ENCODE measurements around the gene CXCL12. TPM values are rescaled to one million over a fixed set of nuclear protein-coding genes. Genes with fewer than 3 reads are reported as not detected.

Gene CXCL12
- total RNA-seq, 1 experiment from 2014 or later = 0.82 TPM

GRCh38 chr10:44424298-44424697 is 39.4 kb upstream of the CXCL12 start:
- ChIA-PET CTCF (no interaction called here), POLR2A (no interaction called here)
- TF ChIP-seq, protein P1, sequence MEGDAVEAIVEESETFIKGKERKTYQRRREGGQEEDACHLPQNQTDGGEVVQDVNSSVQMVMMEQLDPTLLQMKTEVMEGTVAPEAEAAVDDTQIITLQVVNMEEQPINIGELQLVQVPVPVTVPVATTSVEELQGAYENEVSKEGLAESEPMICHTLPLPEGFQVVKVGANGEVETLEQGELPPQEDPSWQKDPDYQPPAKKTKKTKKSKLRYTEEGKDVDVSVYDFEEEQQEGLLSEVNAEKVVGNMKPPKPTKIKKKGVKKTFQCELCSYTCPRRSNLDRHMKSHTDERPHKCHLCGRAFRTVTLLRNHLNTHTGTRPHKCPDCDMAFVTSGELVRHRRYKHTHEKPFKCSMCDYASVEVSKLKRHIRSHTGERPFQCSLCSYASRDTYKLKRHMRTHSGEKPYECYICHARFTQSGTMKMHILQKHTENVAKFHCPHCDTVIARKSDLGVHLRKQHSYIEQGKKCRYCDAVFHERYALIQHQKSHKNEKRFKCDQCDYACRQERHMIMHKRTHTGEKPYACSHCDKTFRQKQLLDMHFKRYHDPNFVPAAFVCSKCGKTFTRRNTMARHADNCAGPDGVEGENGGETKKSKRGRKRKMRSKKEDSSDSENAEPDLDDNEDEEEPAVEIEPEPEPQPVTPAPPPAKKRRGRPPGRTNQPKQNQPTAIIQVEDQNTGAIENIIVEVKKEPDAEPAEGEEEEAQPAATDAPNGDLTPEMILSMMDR (IDR thresholded peaks at IDR 0.05) = no peak
- TF ChIP-seq POLR2AphosphoS5 (IDR thresholded peaks at IDR 0.05; ENCODE audit: low read depth, low read length) (no peak), TCF7L2 (IDR thresholded peaks at IDR 0.05; ENCODE audit: low read depth, low read length) (no peak), SIN3A (IDR thresholded peaks at IDR 0.05; ENCODE audit: borderline replicate concordance, insufficient read depth, low read depth, low read length) (no peak)
- TF ChIP-seq, protein P2, sequence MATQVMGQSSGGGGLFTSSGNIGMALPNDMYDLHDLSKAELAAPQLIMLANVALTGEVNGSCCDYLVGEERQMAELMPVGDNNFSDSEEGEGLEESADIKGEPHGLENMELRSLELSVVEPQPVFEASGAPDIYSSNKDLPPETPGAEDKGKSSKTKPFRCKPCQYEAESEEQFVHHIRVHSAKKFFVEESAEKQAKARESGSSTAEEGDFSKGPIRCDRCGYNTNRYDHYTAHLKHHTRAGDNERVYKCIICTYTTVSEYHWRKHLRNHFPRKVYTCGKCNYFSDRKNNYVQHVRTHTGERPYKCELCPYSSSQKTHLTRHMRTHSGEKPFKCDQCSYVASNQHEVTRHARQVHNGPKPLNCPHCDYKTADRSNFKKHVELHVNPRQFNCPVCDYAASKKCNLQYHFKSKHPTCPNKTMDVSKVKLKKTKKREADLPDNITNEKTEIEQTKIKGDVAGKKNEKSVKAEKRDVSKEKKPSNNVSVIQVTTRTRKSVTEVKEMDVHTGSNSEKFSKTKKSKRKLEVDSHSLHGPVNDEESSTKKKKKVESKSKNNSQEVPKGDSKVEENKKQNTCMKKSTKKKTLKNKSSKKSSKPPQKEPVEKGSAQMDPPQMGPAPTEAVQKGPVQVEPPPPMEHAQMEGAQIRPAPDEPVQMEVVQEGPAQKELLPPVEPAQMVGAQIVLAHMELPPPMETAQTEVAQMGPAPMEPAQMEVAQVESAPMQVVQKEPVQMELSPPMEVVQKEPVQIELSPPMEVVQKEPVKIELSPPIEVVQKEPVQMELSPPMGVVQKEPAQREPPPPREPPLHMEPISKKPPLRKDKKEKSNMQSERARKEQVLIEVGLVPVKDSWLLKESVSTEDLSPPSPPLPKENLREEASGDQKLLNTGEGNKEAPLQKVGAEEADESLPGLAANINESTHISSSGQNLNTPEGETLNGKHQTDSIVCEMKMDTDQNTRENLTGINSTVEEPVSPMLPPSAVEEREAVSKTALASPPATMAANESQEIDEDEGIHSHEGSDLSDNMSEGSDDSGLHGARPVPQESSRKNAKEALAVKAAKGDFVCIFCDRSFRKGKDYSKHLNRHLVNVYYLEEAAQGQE (IDR thresholded peaks at IDR 0.05; ENCODE audit: insufficient read depth in 1 of 2, low read depth in 2 of 2, low read length in 1 of 2) = no peak
- BruUV-seq (replicated peaks) = no TSS peak
- DNase-seq (ENCODE audit: low read depth, low spot score) = no peak
- Histone ChIP-seq H3K9me3 (ENCODE audit: control insufficient read depth, insufficient read depth, low read depth, low read length) (no peaks in the 10 kb centered on the region), H3K4me3 (ENCODE audit: low read depth in 2 of 2, low read length in 2 of 2) (no peak overlapping the region), H3K4me1 (ENCODE audit: control insufficient read depth, insufficient read depth, low read length) (no peaks in the 10 kb centered on the region), H3K36me3 (ENCODE audit: control insufficient read depth, insufficient read depth, low read length) (no peaks in the 10 kb centered on the region), H3K27ac (ENCODE audit: low read length) (no peak overlapping the region), H3K27me3 (ENCODE audit: control insufficient read depth, insufficient read depth, low read length) (no peaks in the 10 kb centered on the region)
- intact Hi-C loops (cut with micrococcal nuclease; ENCODE audit: unreplicated experiment) (no loop called here), in situ Hi-C loops (cut with HindIII; ENCODE audit: low pct_unique_long_range_greater_than_20kb, low sequenced_read_pairs) (no loop called here)
- no peak for ATAC-seq

DNA sequence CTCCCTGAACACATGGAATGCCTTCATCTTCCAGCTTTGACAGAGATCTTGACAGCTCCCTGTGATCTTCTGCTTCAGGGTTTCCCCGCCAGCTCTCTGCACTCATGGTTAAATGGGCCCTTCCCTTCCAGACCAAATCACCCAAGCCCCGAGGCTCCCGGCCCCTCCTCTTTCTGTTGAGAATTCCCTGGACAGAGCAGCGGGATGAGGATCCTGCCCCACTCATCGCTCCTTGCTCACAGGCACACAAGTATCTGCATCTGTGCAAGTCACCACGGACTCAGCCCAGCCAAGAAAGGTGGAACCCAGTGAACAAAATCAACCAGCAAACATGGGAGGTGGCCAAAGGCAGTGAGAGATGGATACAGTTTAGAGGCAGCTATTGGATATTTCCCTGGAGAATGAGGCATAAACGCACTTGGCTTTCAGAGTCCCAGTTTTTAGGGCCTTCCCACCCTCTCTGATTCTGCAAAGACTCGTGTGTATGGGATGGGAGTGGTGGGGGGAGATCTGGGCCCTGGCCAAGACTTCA is 37.7 kb upstream of the CXCL12 start:
- POLR2A ChIA-PET = no interaction called here
- CTCF ChIA-PET = no interaction called here
- Histone ChIP-seq H3K27ac (ENCODE audit: low read length) (no peak overlapping the region), H3K4me1 (ENCODE audit: control insufficient read depth, insufficient read depth, low read length) (no peaks in the 10 kb centered on the region), H3K27me3 (ENCODE audit: control insufficient read depth, insufficient read depth, low read length) (no peaks in the 10 kb centered on the region), H3K4me3 (ENCODE audit: low read depth in 2 of 2, low read length in 2 of 2) (no peak overlapping the region), H3K36me3 (ENCODE audit: control insufficient read depth, insufficient read depth, low read length) (no peaks in the 10 kb centered on the region), H3K9me3 (ENCODE audit: control insufficient read depth, insufficient read depth, low read depth, low read length) (no peaks in the 10 kb centered on the region)
- no peak for ATAC-seq
- no peak for DNase-seq (ENCODE audit: low read depth, low spot score)
- TF ChIP-seq, protein P2 (IDR thresholded peaks at IDR 0.05; ENCODE audit: insufficient read depth in 1 of 2, low read depth in 2 of 2, low read length in 1 of 2) = no peak
- TF ChIP-seq SIN3A (IDR thresholded peaks at IDR 0.05; ENCODE audit: borderline replicate concordance, insufficient read depth, low read depth, low read length) (no peak), TCF7L2 (IDR thresholded peaks at IDR 0.05; ENCODE audit: low read depth, low read length) (no peak), POLR2AphosphoS5 (IDR thresholded peaks at IDR 0.05; ENCODE audit: low read depth, low read length) (no peak)
- TF ChIP-seq, protein P1 (IDR thresholded peaks at IDR 0.05) = no peak
- in situ Hi-C loops (cut with HindIII; ENCODE audit: low pct_unique_long_range_greater_than_20kb, low sequenced_read_pairs) = no loop called here
- intact Hi-C loops (cut with micrococcal nuclease; ENCODE audit: unreplicated experiment) = no loop called here
- no TSS peak for BruUV-seq (replicated peaks)
